Activated naive CD8-positive, alpha-beta T cell treated with anti-CD3 and anti-CD28 coated beads, Interleukin-2, amount 10 ng/mL, durations not matched to agents 7 days and 5 days (primary cell): ENCODE results near the gene MATR3. TPM values are rescaled to one million over a fixed set of nuclear protein-coding genes. Genes with fewer than 3 reads are reported as not detected.

Experiments
- ATAC-seq: fragments of 150-1000 bp; cut with Tn5 transposase; one replicate; pipeline ENCODE4 v1.10.0; 2021; ENCODE audit warnings: low read depth, moderate library complexity
- POLR2A ChIA-PET: fragments of 350-600 bp; sonication (Branson Sonifier 250); formaldehyde crosslinking; loops from one replicate; lab custom pipeline; 2021; ENCODE audit warnings: antibody characterized with exemption; lab: Charles Lee
- DNase-seq: peaks from one replicate; pipeline ENCODE4 v3.0.0; 2021
- H3K27ac Mint-ChIP-seq: one replicate; pipeline ENCODE4 v1.8.0; 2022; ENCODE audit warnings: mild to moderate bottlenecking, mixed read lengths
- H3K27me3 Mint-ChIP-seq: one replicate; pipeline ENCODE4 v1.8.0; 2022; ENCODE audit warnings: mild to moderate bottlenecking, moderate library complexity, mixed read lengths
- H3K36me3 Mint-ChIP-seq: one replicate; pipeline ENCODE4 v1.8.0; 2021; ENCODE audit warnings: mild to moderate bottlenecking, mixed read lengths
- H3K4me1 Mint-ChIP-seq: one replicate; pipeline ENCODE4 v1.8.0; 2021; ENCODE audit warnings: mixed read lengths
- H3K4me3 Mint-ChIP-seq: one replicate; pipeline ENCODE4 v1.8.0; 2022; ENCODE audit warnings: mild to moderate bottlenecking, moderate library complexity, mixed read lengths
- H3K9me3 Mint-ChIP-seq: one replicate; pipeline ENCODE4 v1.8.0; 2021; ENCODE audit warnings: mixed read lengths
- total RNA-seq, 2 experiments: library from RNA; stranded (reverse); gene quantifications; one replicate each; pipeline ENCODE4 v1.2.3, GENCODE V29; 2021

Gene MATR3
- total RNA-seq, 2 experiments from 2014 or later, result 174 to 183 TPM

DNA sequence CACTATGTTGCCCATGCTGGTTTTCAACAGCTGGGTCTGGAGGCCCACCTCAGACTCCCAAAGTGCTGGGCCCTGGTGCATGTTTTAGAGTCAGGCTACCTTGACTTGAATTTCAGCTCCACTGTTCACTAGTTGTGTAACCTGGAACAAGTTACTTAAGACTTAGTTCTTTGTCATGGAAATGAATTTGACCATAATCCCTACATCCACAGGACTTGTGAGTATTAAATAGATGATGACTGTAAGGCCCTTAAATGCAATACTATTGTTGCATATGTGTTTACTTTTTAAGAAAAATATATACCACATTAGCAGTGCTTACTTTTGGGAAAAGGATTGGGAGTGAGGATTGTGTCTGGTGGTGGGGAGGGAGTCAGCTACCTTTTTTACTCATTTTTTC lies 64.5 kb downstream of the MATR3 start:
- H3K27me3 Mint-ChIP-seq, result no peaks in the 10 kb centered on the region
- POLR2A ChIA-PET, result no interaction called here

DNA sequence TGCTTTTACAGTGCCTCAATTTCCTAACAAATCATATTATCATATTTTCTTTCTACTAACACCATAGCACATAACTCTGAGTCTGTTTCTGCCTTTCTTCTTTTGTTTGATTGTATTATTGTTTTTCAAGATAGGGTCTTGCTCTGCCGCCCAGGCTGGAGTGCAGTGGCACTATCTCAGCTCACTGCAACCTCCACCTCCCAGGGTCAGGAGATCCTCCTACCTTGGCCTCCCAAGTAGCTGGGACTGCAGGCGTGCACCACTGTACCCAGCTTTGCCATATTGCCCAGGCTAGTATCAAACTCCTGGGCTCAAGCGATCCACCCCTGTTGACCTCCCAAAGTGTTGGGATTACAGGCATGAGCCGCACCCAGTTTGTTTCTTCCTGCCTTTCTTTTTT lies 66.8 kb downstream of the MATR3 start:
- ATAC-seq, result no peak
- H3K9me3 Mint-ChIP-seq, result no peaks in the 10 kb centered on the region
- POLR2A ChIA-PET, result no interaction called here
- no peak overlapping the region for H3K4me3 Mint-ChIP-seq
- no peak overlapping the region for H3K27ac Mint-ChIP-seq
- peaks cover 35% of the 10 kb centered on the region for H3K36me3 Mint-ChIP-seq
- no peak for DNase-seq
- H3K4me1 Mint-ChIP-seq, result peaks cover 7% of the 10 kb centered on the region
- H3K27me3 Mint-ChIP-seq, result no peaks in the 10 kb centered on the region

More for the DNA sequence above, 64.5 kb downstream of the MATR3 start:
- peaks cover 5% of the 10 kb centered on the region for H3K9me3 Mint-ChIP-seq
- ATAC-seq, result no peak
- no peak overlapping the region for H3K4me3 Mint-ChIP-seq
- H3K27ac Mint-ChIP-seq, result no peak overlapping the region
- H3K36me3 Mint-ChIP-seq, result peaks cover 33% of the 10 kb centered on the region
- DNase-seq, result no peak
- peaks cover 12% of the 10 kb centered on the region for H3K4me1 Mint-ChIP-seq

DNA sequence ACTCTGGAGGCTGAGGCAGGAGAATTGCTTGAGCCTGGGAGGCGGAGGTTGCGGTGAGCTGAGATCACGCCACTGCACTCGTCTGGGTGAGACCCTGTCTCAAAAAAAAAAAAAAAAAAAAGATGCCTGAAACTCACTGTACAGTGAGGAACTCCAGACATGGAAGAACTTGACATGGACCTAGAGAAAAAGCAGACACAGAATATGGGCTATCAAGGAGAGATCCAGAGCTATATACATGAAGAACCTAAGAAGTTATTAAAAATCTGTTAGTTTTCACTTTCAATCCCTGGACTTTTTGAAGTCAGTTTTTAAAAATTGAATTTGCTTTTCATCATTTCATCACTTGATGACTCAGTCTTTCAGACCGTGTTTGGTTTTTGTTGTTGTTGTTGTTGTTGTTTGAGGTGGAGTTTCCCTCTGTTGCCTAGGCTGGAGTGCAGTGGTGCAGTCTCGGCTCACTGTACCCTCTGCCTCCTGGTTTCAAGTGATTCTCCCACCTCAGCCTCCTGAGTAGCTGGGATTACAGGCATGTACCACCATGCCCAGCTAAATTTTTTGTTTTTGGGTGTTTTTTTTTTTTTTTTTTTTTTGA lies 68.4 kb downstream of the MATR3 start:
- no peak overlapping the region for H3K27ac Mint-ChIP-seq

DNA sequence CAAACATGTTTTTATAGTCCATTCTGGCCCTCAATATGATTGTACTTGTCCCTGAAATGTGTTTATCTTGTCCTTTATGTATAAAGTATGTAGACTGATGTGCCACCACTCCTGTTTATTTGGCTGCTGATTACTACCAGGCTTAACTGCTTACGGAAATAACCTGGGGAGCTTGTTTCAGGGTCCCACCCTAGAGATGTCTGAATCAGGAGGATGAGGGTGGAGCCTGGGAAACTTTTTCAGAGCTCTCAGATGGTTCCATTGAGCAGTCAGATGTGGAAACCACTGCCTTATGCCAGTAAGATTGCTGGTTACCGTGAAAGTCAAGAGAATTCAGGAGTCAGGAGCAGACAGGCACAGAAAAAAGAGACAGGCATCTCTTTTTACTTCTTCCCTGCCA lies 70.4 kb downstream of the MATR3 start:
- H3K9me3 Mint-ChIP-seq, result no peaks in the 10 kb centered on the region
- no peak for DNase-seq
- POLR2A ChIA-PET, result no interaction called here

More for the DNA sequence above, 68.4 kb downstream of the MATR3 start:
- DNase-seq (no peak), ATAC-seq (no peak)
- peaks cover 42% of the 10 kb centered on the region for H3K36me3 Mint-ChIP-seq
- H3K4me3 Mint-ChIP-seq, result no peak overlapping the region
- no peaks in the 10 kb centered on the region for H3K9me3 Mint-ChIP-seq
- H3K27me3 Mint-ChIP-seq, result no peaks in the 10 kb centered on the region
- POLR2A ChIA-PET, result no interaction called here
- peaks cover 7% of the 10 kb centered on the region for H3K4me1 Mint-ChIP-seq

DNA sequence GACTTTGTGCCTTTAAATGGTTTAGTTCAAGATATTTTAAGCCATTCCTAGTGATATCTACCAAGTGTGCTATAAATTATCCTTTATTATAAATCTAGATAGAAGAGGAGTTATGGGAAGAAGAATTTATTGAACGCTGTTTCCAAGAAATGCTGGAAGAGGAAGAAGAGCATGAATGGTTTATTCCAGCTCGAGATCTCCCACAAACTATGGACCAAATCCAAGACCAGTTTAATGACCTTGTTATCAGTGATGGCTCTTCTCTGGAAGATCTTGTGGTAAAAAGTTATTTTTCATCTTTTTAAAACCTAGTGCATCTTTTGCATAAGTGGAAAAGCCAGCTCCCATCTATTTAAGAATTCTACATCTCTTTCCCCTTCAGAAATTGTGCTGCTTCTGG lies 70.9 kb downstream of the MATR3 start:
- Mint-ChIP-seq H3K27ac (no peak overlapping the region), H3K4me1 (peaks cover 2% of the 10 kb centered on the region), H3K27me3 (no peaks in the 10 kb centered on the region), H3K4me3 (no peak overlapping the region), H3K36me3 (peaks cover 37% of the 10 kb centered on the region), H3K9me3 (no peaks in the 10 kb centered on the region)
- POLR2A ChIA-PET, result no interaction called here
- ATAC-seq, result no peak
- no peak for DNase-seq

More for the DNA sequence above, 70.4 kb downstream of the MATR3 start:
- ATAC-seq, result no peak
- Mint-ChIP-seq H3K4me3 (no peak overlapping the region), H3K27ac (no peak overlapping the region), H3K27me3 (no peaks in the 10 kb centered on the region), H3K4me1 (peaks cover 2% of the 10 kb centered on the region), H3K36me3 (peaks cover 37% of the 10 kb centered on the region)

DNA sequence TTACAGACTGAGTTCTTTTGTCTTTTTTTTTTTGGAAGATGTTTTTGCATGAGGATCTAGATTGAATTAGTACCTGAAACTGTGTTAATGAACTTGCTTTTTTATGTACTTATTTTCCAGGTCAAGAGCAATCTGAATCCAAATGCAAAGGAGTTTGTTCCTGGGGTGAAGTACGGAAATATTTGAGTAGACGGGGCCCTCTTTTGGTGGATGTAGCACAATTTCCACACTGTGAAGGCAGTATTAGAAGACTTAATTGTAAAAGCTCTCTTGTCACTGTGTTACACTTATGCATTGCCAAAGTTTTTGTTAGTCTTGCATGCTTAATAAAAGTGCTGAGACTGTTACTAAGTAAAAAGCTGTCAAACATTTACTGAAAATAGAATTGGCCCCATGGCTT lies 75.1 kb downstream of the MATR3 start:
- DNase-seq (no peak), ATAC-seq (no peak)
- no peak overlapping the region for H3K27ac Mint-ChIP-seq
- H3K4me1 Mint-ChIP-seq, result peaks cover 19% of the 10 kb centered on the region
- H3K36me3 Mint-ChIP-seq, result peaks cover 35% of the 10 kb centered on the region
- H3K4me3 Mint-ChIP-seq, result no peak overlapping the region
- no peaks in the 10 kb centered on the region for H3K9me3 Mint-ChIP-seq
- POLR2A ChIA-PET, result interaction anchor here (1.0 to 2.1 kb wide), 4 partner anchors 20 to 92 kb away, joined by 3 to 5 read pairs (median 3); no protein-coding TSS in a partner anchor
- H3K27me3 Mint-ChIP-seq, result no peaks in the 10 kb centered on the region

DNA sequence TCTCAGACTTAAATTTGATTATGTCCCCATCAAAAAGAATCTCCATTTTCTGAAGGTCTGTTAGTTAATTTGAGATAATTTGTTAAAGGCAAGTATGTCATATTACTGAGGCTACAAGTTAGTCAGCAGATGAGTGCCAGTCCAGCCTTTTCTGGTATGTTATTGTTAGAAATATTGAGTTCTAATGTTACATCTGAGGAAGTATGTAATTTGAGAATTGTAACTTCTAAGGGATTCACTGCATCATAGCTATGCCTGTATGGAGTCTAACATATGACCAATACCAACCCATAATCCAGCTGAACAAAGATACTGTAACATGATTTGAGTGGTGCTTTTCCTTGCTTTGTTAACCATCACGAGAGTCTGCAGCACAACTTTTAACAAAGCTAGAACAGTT lies 75.6 kb downstream of the MATR3 start:
- peaks cover 19% of the 10 kb centered on the region for H3K4me1 Mint-ChIP-seq
- no peak overlapping the region for H3K27ac Mint-ChIP-seq
- POLR2A ChIA-PET, result interaction anchor here (1.5 to 2.1 kb wide), 2 partner anchors 19 to 25 kb away, joined by 3 to 5 read pairs; no protein-coding TSS in a partner anchor
- H3K36me3 Mint-ChIP-seq, result peaks cover 32% of the 10 kb centered on the region
- ATAC-seq, result no peak
- no peak overlapping the region for H3K4me3 Mint-ChIP-seq
- DNase-seq, result no peak
- no peaks in the 10 kb centered on the region for H3K27me3 Mint-ChIP-seq
- no peaks in the 10 kb centered on the region for H3K9me3 Mint-ChIP-seq

DNA sequence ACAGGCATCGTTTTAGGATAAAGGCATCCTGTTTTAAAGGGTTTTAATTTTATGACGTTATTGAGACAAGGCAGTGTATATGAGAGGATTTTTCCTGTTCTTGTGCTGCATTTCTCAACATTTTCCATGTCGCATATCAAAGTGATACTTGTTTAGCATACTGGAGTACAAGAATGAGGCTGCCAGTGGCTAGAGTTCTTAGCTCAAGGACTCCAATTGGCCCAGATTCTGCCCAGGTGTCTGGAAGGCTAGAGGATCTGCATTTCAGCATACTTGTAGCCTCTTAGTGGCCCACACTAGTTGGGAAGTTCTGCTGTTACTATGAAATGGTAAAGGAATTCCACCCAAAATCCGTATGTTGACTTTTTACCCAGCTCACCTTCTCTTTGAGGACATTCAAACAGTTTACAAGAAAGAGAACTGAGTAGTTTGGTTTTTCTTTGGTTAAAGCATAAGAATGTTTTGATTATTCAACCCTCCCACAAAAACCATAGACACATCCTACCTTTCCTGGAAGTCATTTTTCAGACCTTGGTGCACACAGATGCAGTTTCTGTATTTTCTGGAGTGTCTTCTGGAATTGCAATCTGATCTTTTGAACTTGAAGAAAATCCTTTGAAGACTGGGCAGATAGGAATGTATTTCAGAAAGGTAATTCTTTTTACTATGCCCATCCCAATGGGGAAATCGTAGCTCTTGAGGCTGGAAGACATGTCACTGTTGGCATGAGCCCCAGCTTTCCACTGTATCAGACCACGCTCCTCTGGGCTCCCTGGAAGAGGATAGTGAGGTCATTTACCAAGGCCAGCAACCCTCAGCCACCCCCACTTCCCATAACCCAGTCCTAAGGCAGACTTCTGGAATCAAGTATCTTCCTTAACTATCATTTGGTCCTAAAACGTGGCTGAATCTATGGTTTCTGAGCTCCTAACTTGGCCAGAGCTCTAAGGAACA lies 78.2 kb downstream of the MATR3 start:
- peak overlapping the region; percentile 47 for H3K4me3 Mint-ChIP-seq
- POLR2A ChIA-PET, result interaction anchor here (0.8 to 1.7 kb wide), 5 partner anchors 13 to 78 kb away, joined by 3 to 5 read pairs (median 3); partner anchors contain the start of genes MATR3 and PAIP2

DNA sequence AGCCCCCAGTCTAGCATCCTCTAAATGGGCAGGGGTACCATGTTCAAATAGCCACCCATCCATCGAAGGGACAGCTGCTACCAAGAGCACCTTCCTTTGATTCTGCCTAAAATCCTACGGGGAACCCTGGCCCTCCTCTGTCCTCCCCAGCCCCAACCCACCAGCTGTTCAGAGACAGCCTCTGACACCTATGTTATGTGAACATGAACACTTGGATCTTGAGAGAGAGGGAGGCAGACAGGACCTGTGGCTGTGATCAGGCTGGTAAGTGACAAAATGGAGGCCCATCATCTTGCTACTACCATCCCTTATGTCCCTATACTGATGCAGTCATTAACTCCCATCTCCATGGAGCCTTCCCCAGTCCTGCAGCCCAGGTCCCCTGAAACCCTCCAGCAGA lies 81.4 kb downstream of the MATR3 start:
- Mint-ChIP-seq H3K9me3 (no peaks in the 10 kb centered on the region), H3K36me3 (peaks cover 24% of the 10 kb centered on the region), H3K4me3 (no peak overlapping the region), H3K27me3 (no peaks in the 10 kb centered on the region), H3K27ac (peak overlapping the region; percentile 32), H3K4me1 (peaks cover 27% of the 10 kb centered on the region)
- POLR2A ChIA-PET, result no interaction called here
- DNase-seq, result no peak
- peak; percentile 15 for ATAC-seq

More for the DNA sequence above, 78.2 kb downstream of the MATR3 start:
- no peaks in the 10 kb centered on the region for H3K27me3 Mint-ChIP-seq
- peak; percentile 38 for ATAC-seq
- DNase-seq, result no peak
- peak overlapping the region; percentile 58 for H3K27ac Mint-ChIP-seq
- H3K36me3 Mint-ChIP-seq, result peaks cover 23% of the 10 kb centered on the region
- H3K9me3 Mint-ChIP-seq, result no peaks in the 10 kb centered on the region
- H3K4me1 Mint-ChIP-seq, result peaks cover 19% of the 10 kb centered on the region

DNA sequence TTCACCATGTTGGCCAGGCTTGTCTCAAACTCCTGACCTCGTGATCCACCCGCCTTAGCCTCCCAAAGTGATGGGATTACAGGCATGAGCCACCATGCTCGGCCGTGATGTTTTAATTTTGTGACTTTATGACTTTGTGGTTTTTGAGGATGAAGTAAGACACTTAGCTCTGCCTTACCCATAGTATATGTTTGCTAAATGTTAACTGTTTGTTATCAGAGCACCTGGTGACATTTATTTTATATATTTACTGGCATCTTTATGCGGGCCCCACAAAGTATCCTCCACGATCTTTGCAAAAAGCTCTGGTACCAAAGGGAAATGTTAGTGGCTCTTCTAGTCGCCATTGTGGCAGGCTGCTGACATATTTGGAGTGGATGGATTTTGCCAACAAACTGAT lies 82.8 kb downstream of the MATR3 start:
- DNase-seq (no peak), ATAC-seq (no peak)
- H3K4me3 Mint-ChIP-seq, result no peak overlapping the region
- peaks cover 21% of the 10 kb centered on the region for H3K4me1 Mint-ChIP-seq
- POLR2A ChIA-PET, result interaction anchor here (0.7 to 1.2 kb wide), 3 partner anchors 13 to 15 kb away, joined by 3 to 4 read pairs (median 3); partner anchors contain the start of gene MZB1
- H3K9me3 Mint-ChIP-seq, result no peaks in the 10 kb centered on the region
- H3K27me3 Mint-ChIP-seq, result no peaks in the 10 kb centered on the region
- H3K36me3 Mint-ChIP-seq, result peaks cover 24% of the 10 kb centered on the region
- H3K27ac Mint-ChIP-seq, result no peak overlapping the region

DNA sequence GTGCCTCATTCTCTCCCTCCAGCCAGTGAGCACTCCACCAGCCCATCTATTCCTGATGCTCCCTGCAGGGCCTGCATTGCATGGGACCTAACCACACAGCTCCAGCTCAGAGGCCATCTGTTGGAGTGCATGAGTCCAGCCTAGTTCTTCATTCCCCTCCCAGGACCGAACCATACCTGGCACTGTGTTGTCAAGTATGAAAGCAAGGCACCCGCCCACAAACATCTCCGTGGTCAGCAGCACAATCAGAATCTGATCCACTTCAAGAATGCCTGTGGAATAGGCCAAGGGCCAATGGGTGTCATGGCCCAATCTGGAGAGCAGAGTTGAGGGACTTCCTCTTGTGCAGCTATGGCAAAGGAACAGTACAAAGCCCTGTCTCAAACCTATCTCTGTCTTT lies 83.7 kb downstream of the MATR3 start:
- Mint-ChIP-seq H3K27ac (no peak overlapping the region), H3K36me3 (peaks cover 20% of the 10 kb centered on the region), H3K27me3 (no peaks in the 10 kb centered on the region), H3K4me1 (peaks cover 15% of the 10 kb centered on the region), H3K9me3 (no peaks in the 10 kb centered on the region), H3K4me3 (no peak overlapping the region)
- no peak for DNase-seq
- ATAC-seq, result no peak
- POLR2A ChIA-PET, result interaction anchor here (0.9 to 1.2 kb wide), 2 partner anchors 12 to 14 kb away, joined by 3 to 4 read pairs; partner anchors contain the start of gene MZB1

DNA sequence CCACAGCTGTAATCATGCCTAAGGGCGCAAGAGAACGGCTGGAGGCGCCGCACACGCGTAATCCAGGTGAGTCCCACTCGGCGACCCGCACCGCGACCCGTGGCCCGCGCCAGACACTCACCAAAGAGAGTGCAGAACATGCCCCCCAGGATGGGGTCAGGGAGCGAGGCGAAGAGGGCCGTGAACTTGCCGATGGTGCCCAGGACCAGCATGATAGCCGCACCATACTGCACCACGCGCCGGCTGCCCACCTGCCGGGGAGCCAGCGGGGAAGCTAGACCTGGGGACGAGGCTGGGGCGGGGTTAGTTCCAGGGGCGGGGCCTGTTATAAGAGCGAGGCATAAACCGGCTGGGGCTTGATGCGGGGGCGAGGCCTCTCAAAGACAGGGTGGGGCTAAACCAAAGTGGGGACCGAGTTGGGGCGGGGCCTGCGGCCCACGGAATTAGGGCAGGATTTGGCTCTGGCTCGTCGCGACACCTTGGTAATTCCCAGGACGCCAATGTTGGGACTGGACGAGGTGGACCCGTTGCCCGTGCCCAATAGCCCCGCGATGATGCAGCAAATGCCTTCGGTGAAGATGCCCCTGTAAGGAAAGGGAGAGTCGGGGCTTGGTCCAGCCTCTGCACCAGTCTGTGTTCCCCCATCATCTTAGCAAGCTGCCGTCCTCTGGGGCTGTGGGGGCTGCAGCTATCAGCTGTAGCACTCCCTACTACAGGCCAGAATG lies 84.7 kb downstream of the MATR3 start:
- Mint-ChIP-seq H3K4me3 (no peak overlapping the region), H3K36me3 (peaks cover 15% of the 10 kb centered on the region), H3K4me1 (peaks cover 16% of the 10 kb centered on the region), H3K9me3 (no peaks in the 10 kb centered on the region), H3K27ac (no peak overlapping the region), H3K27me3 (no peaks in the 10 kb centered on the region)
- ATAC-seq (no peak), DNase-seq (no peak)
- POLR2A ChIA-PET, result interaction anchor here (0.8 kb wide), 1 partner anchor 10 kb away, joined by 3 read pairs; no protein-coding TSS in a partner anchor

DNA sequence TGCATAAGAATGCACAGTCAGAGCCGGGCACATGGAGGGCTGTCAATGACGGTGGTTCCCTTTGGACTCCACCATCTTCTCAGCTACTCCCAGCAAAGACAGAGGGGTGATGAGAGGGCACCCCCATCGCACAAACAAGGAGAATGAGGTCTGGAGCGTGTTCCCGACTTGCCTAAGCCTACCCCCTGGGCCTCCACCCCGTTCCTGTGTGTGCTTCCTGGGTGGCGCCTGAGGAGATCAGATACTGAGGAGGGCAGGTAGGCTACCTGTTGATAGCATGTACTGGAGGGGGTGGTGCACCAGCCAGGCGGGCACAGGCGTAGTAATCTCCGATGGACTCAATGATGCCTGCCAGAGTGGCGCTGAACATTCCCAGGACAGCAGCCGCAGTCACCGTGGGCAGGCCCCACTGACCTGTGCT lies 85.4 kb downstream of the MATR3 start:
- no peaks in the 10 kb centered on the region for H3K27me3 Mint-ChIP-seq
- H3K9me3 Mint-ChIP-seq, result no peaks in the 10 kb centered on the region
- H3K4me1 Mint-ChIP-seq, result peaks cover 17% of the 10 kb centered on the region
- H3K27ac Mint-ChIP-seq, result no peak overlapping the region
- POLR2A ChIA-PET, result interaction anchor here (0.7 to 0.8 kb wide), 2 partner anchors 9 to 85 kb away, joined by 3 read pairs; partner anchors contain the start of gene MATR3
- DNase-seq (peak; percentile 22), ATAC-seq (no peak)
- peaks cover 10% of the 10 kb centered on the region for H3K36me3 Mint-ChIP-seq
- H3K4me3 Mint-ChIP-seq, result no peak overlapping the region
